ENCODE data around the gene RAD51AP2.
A peak's percentile ranks its signal among the peaks of the same experiment; 100 is the strongest.

RAD51AP2 gene

DNA sequence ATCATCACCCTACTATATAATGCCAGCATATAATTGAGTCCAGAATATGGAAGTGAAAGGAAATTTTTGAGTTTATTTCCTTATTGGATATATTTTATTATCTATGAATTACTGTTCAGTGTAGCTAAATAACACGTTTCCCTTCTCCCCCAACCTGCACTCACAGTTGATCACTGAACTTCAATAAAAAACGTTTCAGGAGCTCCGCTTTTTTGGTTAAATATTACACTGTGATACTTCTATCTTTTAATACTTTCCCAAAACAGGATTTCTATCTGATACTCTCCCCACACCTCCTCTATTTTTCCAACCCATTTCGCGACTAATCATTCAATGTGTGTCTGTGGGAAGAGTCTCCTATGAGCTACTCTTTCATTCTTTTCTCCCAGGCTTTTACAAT lies 29.5 kb upstream of the RAD51AP2 start:
- H3K4me3 ChIP-seq (ENCODE audit: control insufficient read depth, low read depth, low read length), result no peak overlapping the region
- DNase-seq (ENCODE audit: low read depth), result no peak
- TF ChIP-seq, protein P1, sequence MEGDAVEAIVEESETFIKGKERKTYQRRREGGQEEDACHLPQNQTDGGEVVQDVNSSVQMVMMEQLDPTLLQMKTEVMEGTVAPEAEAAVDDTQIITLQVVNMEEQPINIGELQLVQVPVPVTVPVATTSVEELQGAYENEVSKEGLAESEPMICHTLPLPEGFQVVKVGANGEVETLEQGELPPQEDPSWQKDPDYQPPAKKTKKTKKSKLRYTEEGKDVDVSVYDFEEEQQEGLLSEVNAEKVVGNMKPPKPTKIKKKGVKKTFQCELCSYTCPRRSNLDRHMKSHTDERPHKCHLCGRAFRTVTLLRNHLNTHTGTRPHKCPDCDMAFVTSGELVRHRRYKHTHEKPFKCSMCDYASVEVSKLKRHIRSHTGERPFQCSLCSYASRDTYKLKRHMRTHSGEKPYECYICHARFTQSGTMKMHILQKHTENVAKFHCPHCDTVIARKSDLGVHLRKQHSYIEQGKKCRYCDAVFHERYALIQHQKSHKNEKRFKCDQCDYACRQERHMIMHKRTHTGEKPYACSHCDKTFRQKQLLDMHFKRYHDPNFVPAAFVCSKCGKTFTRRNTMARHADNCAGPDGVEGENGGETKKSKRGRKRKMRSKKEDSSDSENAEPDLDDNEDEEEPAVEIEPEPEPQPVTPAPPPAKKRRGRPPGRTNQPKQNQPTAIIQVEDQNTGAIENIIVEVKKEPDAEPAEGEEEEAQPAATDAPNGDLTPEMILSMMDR (conservative IDR thresholded peaks at IDR 0.05; ENCODE audit: control insufficient read depth, insufficient read depth, low read depth, low read length), result no peak

DNA sequence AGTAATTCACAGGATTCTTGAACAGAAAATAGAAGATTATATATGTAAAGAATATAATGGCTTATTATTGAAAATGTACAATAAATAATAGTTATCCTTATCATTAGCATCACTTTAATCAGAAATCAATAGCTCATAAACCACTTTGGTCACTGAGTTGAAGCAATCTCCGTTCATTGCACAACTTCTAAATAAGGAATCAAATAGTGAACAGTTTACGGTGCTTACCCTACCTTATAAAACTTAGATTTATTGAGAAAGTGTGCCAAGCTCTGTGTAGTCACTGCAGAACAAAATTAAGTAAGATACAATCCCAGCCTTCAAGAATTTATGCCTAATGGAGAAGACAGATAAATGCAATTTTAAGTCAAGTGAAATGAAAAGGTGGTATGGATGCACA lies 29.0 kb upstream of the RAD51AP2 start:
- H3K4me3 ChIP-seq (ENCODE audit: control insufficient read depth, low read depth, low read length), result no peak overlapping the region
- TF ChIP-seq, protein P1 (conservative IDR thresholded peaks at IDR 0.05; ENCODE audit: control insufficient read depth, insufficient read depth, low read depth, low read length), result no peak
- no peak for DNase-seq (ENCODE audit: low read depth)

DNA sequence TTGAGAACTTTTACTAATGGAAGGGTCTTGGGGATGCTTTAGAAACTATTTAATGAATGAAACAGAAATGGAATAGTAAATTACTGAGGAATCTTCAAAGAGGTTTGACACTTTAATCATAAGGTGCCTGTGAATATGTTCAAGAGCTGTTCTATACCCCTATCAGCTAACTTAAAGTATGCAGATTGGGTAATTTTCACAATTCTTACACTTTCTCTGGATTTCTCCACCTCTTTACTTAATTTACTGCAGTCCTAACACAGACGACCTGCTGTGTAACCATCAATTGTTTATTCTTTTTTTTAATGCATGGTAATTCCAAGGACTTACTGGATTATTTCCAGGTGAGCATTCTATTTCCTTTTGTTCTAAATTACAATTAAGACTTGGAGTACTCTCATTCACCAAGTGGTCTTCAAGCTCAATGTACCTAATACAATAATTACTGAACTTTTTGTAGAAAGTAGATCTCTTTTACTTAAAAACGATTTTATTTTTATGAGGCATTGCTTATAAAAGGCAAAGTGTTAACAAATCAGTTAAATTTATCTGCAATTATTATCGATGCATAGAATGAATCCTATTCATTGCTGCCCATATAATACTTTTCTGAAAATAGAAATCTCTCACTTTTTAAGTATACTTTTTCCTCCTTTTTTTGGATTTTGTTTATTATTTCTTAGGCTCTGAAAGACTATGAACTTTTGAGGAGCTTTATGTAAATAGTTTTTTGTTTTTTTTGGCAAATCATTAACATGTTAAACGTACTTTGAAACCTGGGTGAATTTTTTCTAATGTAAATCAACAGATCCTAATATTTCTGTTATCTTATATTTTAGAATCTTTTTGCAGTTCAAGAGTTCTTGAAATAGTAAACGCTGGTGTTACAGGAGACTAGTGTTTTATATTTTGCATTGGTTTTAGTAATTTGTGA lies 27.7 kb upstream of the RAD51AP2 start:
- DNase-seq (ENCODE audit: low read depth), result no peak
- no peak overlapping the region for H3K4me3 ChIP-seq (ENCODE audit: control insufficient read depth, low read depth, low read length)
- TF ChIP-seq, protein P1 (conservative IDR thresholded peaks at IDR 0.05; ENCODE audit: control insufficient read depth, insufficient read depth, low read depth, low read length), result no peak

DNA sequence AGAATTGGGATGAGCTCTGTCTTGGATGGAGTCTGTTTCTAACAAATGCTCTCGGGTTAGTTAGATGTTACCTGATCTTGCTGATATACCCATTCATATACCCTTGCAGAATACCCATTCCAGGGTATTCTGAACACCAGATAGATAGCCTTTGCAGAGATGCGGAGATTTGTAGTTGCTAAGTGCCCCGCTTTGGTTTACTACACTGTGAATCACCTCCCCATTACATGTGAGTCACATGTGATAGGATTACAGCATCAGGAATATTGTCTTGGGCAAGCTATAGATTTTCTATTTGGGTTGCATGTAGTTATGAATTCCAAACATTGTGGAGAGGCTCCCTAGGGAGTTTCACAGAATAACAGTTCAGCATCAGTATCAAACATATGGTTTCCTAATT lies 26.0 kb upstream of the RAD51AP2 start:
- TF ChIP-seq, protein P1 (conservative IDR thresholded peaks at IDR 0.05; ENCODE audit: control insufficient read depth, insufficient read depth, low read depth, low read length), result no peak
- H3K4me3 ChIP-seq (ENCODE audit: control insufficient read depth, low read depth, low read length), result no peak overlapping the region
- peak; percentile 52 for DNase-seq (ENCODE audit: low read depth)

DNA sequence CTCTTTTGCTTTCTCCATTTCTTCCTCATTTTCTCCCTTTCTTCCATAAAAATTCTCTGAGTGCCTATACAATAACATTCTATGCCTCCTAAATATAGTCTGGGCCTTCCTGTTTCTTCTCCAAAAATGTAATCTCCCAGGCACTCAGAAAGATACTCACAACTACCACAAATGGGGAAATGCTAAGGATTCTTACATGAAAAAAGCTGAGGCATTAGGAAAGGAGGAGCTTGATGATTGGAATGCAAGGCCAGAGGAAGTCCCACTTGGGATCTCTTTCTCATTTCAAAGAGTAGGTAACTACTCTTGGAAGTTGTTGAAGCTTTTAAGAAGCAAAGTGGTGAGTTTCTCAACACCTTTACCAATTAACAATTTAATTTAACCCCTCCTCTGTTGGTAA lies 25.6 kb upstream of the RAD51AP2 start:
- DNase-seq (ENCODE audit: low read depth), result no peak
- H3K4me3 ChIP-seq (ENCODE audit: control insufficient read depth, low read depth, low read length), result no peak overlapping the region
- TF ChIP-seq, protein P1 (conservative IDR thresholded peaks at IDR 0.05; ENCODE audit: control insufficient read depth, insufficient read depth, low read depth, low read length), result no peak

DNA sequence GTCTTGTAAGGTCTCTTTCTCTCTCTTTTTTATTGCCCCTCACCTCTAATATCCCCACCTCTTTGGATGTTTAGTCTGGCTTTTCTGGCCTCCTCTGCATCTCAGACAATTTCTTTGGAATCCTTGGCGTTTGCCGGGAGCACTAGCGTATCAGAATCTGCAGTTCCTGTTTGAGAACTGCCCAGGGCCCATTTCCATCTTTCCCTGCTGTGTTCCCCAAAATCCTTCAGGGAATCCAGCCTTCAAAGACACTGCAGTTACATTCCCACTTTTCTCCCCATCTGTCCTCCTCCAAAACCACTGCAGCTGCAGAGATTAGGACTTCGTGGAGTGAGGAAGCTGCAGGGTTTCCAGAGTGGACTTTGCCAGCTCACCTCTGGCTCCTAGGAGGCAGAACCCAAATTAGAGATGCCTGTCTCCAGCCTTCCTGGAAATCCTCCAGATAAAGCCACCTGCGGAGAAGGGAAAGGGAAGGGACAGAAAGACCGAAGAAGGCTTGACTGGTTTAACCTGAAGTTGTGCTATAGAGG lies 25.0 kb upstream of the RAD51AP2 start:
- TF ChIP-seq, protein P1 (conservative IDR thresholded peaks at IDR 0.05; ENCODE audit: control insufficient read depth, insufficient read depth, low read depth, low read length), result no peak
- DNase-seq (ENCODE audit: low read depth), result no peak
- no peak overlapping the region for H3K4me3 ChIP-seq (ENCODE audit: control insufficient read depth, low read depth, low read length)

All from fibroblast of mammary gland (primary cell).